ENCODE measurements around the gene HACL1.

- TF ChIP-seq, protein P1, sequence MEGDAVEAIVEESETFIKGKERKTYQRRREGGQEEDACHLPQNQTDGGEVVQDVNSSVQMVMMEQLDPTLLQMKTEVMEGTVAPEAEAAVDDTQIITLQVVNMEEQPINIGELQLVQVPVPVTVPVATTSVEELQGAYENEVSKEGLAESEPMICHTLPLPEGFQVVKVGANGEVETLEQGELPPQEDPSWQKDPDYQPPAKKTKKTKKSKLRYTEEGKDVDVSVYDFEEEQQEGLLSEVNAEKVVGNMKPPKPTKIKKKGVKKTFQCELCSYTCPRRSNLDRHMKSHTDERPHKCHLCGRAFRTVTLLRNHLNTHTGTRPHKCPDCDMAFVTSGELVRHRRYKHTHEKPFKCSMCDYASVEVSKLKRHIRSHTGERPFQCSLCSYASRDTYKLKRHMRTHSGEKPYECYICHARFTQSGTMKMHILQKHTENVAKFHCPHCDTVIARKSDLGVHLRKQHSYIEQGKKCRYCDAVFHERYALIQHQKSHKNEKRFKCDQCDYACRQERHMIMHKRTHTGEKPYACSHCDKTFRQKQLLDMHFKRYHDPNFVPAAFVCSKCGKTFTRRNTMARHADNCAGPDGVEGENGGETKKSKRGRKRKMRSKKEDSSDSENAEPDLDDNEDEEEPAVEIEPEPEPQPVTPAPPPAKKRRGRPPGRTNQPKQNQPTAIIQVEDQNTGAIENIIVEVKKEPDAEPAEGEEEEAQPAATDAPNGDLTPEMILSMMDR (optimal IDR thresholded peaks at IDR 0.05 in 1 of 3, IDR thresholded peaks at IDR 0.05 in 1 of 3, conservative IDR thresholded peaks at IDR 0.05 in 1 of 3; ENCODE audit: extremely low read depth in 1 of 3, insufficient read depth in 2 of 3, low read length in 3 of 3) = no peak
- TF ChIP-seq EZH2 (IDR thresholded peaks at IDR 0.05; ENCODE audit: low read length) = no peak
These were observed 75.6 kb downstream of the HACL1 start for GRCh38 chr3:15525790-15526189.
